ENCODE measurements around the gene WDR86.
A peak's percentile ranks its signal among the peaks of the same experiment; 100 is the strongest.

The WDR86 gene

DNA sequence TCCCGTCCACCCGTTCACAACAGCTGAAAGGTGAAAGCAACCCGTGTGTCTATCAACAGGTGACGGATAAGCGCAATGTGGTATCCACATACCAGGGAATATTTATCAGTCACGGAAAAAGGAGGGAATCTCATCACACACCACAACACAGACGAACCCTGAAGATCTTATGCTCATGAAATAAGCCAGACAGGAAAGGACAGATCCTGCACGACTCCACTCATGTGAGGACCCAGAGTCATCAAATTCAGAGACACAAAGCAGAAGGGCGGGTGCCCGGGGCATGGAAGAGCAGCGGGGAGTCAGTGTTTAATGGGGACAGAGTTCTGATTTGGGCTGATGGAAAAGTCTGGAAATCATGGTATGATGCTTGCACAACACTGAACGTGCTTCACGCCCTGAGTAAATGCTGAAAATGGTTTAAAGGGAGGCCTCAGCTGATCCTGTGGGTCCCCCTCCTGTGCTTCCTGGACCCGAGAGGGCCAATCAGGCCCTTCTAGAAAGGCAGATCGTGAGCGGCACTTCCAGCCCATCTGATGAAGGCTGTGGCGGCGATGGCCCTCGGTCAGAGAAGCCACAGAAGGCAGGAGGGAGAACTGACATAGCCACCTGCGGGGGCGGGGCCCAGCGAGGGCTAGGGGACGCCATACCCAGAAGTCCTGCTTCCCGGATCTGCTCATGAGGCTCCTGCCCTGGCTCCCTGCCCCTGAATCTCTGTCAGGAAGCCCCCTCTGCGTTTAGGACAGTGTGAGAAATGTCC, 19.1 kb downstream of the WDR86 start:
- DNase-seq (ENCODE audit: low read depth in 3 of 3): no peak

DNA sequence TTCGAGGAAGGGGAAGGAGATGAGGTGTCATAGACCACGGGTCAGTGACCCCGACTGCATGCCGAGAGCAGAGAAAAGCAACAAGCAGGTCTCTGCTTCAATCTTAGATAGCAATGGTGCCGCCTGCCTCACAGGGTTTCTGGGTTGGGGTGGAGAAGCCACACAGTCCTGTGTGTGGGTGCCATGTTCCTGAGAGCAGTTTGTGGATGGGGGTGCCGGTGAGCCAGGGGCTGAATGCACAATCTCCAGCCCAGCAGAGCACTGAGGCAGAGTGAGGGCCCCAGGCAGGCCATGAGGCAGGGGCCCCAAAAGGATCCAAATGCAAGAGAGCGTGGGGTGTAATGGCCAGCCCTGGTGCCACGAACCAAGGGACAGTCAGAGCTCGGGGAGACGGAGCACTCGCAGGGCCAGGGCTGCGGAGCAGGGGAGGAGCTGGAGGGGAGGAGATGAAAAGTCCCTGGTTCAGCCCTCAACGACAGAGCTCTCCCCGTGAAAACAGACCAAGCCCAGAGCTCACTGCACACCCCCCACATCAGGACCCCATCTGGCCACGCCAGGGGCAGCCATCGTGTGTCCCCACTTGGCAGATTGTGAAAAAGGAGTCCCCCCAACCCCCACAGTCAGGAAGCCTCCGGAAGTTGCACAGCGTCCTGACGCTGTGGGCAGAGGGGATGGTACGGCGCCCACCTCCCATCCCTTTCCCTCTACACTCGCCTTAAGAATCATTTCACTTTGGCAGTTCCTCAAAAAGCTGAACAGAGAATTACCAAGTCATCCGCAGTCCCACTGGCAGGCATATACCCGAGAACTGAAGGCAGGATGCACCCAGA, 19.9 kb downstream of the WDR86 start:
- no peak for DNase-seq (ENCODE audit: low read depth in 3 of 3)

DNA sequence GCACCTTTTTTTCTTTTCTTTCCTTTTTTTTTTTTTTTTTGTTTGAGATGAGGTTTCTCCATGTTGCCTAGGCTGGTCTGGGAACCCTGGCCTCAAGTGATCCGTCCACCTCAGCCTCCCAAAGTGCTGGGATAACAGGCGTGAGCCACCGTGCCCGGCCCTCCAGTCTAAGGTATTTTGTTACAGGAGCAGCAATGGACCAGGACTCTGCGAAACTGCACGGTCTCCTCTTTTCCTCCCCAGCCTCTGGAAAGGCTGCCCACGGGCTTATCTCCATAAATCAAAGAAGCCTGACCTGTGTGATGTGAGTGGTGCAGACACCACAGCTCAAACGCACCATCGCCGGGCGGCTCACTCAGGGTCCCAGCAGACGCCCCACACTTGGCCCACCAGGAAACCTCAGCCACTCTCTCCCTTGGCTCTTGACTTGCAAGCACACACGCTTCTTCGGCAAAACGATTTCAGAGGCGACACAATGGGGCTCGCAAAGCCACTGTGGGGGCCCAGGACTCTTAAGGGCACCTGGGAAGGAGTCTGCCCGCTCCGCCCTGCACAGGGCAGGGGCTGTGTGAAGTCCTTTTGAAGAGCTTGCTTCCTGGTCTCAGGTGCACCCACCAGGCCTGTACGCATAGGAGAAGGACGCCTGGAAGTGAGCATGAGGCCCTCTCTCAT, 20.6 kb downstream of the WDR86 start:
- DNase-seq (ENCODE audit: low read depth in 3 of 3): no peak

DNA sequence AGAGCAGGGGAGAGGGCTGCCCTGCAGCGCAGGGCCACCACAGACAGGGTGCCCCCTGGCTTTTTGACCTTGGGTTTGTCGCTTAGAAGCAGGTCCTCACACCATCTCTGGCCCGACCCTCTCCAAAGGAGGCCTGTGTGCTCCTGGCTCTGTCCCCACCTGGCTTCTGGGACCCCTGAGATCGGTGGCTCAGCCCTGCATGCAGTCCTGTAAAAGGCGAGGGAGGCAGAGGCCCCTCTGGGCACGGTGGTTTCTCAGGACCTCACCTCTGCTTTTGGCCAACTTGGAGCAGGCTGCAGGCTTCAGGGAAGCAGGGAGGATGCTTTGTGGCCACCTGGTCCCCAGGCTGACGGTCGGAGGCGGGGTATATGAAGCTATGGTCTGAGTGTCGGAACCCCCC, 21.4 kb downstream of the WDR86 start:
- no peak for DNase-seq (ENCODE audit: low read depth in 3 of 3)

DNA sequence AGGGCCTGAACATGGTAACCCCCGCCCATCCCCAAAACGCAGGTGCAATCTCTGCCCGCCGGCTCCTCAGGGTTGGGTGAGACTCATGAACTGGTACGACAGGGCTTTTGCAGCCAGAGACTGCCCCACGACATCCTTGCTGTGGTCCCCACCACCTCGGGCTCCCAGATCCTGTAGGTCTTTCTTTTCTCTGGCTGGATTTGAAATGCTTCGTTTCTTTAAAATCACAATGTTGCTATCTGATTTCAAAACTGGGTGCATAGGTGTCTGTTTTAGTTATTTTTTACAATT, 21.9 kb downstream of the WDR86 start:
- DNase-seq (ENCODE audit: low read depth in 3 of 3): no peak

DNA sequence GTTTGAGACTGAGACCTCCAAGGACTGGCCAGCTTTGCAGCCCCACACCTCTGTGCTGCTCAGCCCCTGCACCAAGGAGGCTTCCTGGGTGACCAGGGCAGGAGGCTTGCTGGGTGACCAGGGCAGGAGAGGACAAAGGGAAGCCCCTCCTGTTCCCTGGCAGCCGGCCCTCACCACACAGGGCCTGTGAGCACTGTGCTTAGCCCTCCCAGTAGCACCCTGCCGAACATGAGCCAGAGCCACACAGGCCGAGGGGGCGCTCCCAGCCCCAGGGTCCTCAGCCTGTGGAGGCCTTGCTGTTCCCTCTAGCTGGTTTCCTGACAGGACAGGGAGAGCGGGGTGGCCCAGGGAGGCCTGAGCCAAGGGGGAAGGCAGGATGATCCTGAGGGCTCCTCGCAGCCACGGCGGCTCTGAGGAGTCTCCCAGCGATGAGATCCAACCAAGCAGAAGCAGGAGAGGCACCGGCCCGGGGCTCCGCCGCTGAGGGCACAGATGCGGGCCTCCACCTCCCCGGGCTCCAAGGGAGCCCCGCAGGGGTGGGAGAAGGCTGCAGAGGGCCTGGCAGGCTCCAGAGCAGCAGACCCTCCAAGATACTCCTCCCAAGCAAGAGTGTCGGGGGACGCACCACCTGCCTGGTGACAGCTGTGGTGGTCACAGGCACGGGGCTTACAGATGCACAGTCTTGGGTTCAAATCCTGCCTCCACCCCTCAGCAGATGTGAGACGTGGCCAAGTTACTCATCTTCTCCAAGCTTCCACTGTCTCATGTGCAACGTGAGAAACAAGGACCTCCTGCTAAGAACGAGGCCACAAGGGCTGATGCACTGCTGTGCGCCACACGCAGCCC, 22.5 kb downstream of the WDR86 start:
- DNase-seq (ENCODE audit: low read depth in 3 of 3): no peak

DNA sequence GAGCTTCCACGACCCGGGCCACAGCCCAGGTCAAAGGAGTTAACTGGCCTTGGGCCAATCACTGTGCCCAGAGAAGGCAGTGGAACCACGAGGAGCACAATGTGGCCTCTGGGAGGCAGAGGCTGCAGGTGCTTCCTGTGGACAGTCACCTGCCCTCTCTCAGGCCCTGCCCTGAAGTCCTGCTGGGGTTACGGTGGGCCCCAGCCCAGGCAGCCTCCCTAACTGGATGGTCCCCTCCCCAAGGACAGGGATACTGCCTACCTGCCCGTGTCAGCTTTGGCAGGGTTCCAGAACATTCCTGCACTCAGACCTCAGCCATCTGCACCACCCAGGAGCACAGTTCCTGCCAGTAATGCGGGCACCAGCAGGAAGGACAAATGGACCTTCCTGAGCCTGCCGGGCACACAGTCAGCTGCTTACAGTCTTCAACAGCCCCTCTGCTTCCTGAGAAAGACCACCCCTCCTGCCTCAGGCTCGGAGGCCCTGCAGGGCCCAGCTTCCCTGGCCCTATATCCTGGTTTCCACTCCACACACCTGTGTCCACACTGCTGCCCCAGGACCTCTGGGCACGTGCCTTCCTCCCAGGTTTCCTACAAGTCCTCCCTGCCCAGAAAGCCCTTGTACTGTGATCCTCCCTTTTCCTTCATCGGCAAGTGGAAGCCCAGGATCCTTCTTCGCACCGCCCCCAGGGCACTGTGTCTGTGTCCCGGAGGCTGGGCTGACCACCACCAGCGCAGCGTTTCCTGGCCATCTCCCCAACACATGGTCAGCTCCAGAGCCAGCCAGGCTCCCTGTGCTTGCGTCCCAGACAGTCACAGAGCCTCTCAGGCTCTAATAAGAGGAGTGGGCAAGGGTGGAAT, 23.3 kb downstream of the WDR86 start:
- DNase-seq (ENCODE audit: low read depth in 3 of 3): no peak

DNA sequence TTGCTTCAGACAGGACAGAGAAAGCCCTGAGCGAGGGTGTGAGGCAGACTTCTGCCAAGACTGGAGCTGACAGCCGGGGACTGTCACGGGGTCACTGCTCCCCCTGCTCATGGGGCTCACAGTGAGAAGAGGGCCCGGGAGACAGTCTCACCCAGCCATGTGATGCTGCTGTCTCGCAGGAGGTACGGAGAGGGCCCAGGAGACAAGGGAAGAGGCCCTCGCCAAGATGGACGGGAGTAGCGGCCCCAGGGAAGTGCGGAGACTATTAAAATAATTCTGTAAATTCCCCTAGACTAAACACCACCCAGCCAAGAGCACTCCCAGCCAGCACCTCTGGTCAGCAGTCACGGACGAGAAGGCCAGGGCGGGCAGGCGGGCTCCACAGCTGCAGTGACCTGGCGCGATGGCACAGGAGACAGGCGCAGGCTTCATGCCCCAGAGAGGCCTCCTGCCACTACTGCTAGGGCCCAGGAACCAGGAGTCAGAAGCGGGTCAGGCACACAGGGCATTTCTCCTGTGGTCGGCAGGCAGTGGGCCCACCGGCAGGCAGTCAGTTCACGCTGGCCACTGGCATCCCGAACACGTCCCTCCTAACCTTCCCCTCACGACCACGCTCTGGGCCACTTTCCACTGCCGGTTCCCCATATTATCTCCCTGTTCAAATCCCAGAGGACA, 24.1 kb downstream of the WDR86 start:
- DNase-seq (ENCODE audit: low read depth in 3 of 3): no peak

DNA sequence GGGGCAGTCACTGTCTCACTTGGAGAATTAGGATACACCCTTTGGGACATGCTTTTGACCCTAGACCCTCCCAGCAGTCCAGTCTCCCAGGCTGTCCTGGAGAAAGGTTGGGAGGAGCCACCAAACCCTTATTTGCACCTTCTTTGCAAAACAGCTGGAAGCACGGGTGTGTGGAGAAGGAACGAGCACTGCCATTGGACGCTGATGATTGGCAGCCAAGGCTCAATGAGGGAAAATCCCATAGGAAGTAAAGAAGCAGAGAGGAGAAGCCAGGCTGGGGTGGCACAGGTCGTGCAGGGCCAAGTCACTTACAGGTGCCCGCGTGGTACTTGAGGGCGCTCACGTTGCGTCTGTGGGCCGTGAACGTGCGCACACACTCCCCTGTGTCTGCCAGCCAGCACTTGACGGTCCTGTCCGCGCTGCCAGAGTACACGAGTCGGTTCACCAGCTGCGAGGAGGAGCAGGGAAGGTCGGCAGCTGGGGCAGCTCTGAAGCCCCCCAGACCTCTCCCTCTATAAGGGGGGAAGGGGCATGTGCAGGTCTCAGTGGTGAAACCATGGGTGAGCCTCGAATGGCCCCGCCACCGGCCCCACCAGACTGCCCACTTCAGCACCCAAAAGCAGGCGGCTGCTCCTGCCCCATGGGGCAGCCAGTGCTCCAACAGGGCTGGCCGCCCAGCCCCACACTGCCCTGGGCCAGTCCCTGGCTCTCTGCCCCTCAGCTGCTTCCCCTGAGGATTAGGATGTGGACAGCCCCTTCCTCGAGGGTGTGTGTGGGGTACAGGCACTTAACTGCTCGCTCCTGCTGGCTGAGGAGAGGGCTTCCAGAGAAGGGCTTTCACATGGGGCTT, 24.8 kb downstream of the WDR86 start:
- no peak for DNase-seq (ENCODE audit: low read depth in 3 of 3)

DNA sequence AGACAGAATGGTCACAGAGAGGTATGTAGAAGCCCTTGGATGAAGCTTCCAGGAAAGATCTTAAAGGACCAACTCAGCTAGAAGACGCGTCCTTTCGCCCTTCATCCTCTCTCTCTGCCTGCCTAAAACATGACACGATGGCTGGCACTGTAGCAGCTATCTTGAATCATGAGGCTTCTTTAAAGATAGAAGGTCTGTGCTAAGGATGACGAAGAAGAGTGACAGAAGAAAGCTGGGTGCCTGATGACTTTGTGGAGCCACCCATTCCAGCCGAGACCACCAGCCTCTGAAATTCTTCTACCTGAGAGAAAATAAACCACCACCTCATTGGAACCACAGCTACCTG, 25.5 kb downstream of the WDR86 start:
- DNase-seq (ENCODE audit: low read depth in 3 of 3): no peak

DNA sequence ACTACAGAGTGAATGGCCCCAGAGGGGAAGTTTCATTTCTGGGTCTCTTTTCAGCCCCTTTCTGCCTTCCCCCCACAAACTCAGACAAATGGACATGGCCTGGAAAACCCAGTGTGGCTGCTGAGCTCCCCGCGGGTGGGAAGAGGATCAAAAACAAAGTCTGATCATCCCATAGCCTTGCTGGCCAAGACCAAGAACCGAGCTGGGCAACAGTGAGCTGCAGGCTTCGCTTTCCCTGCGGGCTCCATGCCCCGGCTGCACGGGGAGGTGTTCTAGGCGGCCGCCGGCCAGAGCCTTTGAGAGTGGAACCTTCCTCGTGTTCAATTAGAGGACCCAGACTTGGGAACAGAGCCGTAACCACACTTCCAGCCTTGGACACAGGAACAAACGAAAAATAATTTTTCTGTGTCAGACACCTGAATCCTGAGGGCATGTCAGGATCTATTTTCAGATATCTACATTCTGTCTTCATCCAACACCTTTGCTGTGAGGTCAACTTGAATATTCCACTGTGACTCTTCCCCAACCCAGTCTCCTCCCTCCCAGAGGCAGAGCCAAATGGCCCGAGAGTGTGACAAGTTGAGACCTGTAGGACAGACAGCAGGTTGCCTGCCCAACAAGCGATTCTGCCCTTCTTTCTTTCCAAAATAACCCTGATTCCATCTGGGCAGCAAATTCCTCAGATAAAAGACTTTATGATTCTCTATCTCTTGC, 26.0 kb downstream of the WDR86 start:
- DNase-seq (ENCODE audit: low read depth in 3 of 3): no peak

DNA sequence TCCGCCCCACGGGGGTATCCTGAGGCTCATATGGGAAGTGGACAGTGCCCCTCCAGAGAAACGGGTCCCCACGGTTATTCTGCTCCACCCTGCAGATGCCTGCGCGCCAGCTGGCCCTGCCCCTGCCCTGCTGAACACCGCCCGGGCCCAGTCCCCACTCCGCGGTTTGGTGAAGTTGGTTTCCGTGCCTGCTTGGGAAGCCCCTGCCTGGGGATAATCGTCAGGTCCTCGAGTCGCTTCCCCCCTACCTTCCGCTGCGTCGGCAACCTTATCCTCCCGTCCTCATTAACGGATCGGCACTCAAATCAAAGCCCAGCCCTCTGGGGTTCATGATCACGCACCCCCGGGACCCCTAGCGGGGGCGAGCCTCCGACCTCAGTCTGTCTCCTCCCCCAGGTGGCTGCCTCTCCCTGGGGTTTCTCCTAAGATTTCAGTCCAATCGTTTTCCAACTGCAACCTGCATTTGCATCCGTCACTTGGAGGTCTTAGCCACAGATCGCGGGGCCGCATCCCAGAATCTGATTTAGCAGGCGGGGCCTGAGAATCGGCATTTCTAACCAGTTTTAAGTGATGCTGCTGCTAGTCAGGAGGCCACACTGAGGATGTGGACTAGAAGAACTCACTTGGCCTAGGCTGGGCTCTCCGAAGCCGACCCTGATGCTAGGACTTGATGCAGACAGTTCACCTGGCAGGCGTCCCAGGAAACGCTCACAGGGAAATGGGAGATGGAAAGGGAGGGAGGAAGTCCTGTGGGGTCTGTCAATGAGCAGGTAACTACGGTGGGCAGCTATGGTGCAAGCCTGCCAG, 27.6 kb downstream of the WDR86 start:
- DNase-seq (ENCODE audit: low read depth in 3 of 3): peak in 1 of 3 experiments; percentile 5

DNA sequence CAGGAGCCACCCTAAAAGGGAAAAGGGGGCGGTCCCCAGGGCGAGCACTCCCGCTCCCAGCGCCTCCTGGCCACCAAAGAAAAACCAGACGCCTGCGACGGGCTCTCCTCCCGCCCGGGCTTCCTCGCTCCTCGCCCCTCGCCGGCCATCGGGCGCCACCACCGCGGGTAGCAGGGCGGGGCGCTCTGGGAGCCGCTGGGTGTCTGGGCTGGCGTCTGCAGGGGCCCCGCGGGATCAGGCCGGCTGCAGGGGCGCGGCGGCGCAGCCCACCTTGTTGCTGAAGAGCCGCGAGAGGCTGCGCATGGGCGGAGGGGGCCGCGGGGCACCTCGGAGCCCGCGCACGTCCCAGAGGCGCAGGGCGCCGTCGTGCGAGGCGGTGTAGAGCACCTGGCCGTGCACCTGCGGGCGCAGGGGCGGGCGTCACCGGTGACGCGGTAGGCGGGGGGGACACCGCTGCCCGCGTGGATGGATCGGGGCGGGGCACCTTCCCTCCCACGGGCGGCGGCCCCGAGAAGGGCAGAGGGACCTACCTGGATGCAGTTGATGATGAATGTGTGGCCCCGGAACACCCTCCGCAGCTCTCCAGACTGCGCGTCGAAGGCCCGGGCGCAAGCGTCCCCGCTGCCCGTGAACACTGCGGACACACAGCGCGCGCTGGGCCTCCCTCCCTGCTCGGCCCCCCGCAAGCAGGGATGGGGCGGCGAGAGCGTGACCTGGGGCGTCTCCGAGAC, 28.3 kb downstream of the WDR86 start:
- peak in 1 of 3 experiments; percentile 11 for DNase-seq (ENCODE audit: low read depth in 3 of 3)

DNA sequence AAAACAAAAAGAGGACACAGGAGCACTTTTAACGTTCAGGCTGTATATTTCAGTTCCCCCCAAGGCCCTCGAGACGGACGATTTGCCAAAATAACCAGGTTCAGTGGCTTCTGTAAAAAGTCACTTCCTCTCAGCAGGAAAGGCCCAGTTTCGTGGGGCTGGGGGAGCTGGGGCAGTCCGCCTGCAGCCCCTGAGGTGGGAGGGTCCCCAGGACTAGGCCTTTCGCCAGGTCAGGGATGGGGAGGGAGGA, 28.8 kb downstream of the WDR86 start:
- DNase-seq (ENCODE audit: low read depth in 3 of 3): no peak

DNA sequence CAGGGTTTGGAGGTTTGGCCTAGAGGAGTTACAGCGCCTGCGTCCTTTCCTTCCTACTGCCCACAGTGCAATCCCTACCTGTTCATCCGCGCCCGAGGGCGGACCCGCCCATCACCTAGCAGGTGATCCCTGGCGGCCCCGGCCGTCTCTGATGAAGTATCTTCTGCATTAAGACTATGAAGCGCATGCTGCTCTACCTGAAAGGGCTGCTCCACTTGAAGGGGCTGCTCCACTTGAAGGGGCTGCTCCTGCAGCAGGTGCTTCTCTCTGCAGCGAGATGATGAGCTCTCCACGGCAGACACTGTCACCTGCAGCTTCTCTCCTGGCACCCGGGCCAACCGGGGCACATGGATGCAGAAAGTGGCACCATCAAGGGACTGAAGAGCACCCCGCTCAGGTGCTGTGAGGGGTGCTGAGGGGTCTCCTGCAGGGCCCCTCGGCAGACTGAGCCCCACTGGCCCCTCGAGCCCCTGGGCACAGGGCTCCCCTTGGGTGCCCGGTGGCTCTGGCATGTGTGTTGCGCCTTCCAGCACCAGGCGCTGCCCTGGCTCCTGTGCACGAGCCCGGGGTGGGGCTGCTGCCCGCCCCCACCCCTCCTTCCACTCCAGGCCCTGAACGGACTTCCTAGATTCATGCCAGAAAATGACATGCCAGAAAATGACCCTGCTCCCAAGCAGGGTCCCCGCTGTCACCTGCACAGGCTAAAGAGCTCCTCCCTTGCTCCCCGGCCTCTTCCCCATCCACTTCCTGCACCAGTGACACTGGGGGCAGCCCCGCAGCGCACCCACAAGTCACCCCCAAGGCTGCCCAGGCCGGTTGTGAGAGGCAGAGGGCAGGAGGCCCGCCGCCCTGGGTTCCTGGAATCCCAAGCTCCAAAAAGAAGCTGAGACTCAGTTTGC, 29.4 kb downstream of the WDR86 start:
- no peak for DNase-seq (ENCODE audit: low read depth in 3 of 3)

DNA sequence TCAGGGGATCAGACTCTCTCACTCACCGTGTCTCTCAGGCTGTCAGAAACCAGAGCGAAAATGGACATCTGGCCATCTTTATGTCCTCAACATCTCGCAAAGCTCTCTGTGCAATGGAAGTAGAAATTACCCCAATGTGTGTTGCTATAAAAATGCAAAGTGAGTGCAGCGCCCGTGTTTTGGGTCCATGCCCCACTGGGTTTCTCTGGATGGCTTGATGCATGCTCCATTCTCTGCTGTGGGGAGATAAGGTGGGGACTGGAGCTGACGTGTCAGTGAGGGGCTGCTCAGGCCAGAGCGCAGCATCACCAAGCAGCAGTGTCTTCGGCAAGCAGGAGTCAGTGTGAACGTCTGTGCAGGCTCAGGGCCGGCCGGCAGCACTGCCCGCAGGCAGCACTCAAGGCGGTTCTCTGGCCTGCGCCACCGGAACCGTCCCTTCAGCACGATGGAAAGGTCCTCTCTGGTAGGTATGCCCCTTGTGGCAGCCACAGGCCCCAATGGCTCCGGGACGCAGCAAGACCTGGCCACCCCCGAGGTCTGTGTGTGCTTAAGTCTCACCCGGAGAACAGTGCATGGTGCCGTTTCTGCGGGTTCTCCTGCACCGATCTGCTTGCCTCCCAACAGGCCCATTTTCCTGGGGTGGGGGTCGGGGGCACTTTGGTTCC, 30.2 kb downstream of the WDR86 start:
- no peak for DNase-seq (ENCODE audit: low read depth in 3 of 3)

Measured in stimulated activated CD4-positive, alpha-beta T cell treated with anti-CD3 and anti-CD28 coated beads, TNF-alpha, amount 100 ng/mL, for 24 hours (primary cell).